Measurements from ENCODE around the gene PIF1.

Gene PIF1

DNA sequence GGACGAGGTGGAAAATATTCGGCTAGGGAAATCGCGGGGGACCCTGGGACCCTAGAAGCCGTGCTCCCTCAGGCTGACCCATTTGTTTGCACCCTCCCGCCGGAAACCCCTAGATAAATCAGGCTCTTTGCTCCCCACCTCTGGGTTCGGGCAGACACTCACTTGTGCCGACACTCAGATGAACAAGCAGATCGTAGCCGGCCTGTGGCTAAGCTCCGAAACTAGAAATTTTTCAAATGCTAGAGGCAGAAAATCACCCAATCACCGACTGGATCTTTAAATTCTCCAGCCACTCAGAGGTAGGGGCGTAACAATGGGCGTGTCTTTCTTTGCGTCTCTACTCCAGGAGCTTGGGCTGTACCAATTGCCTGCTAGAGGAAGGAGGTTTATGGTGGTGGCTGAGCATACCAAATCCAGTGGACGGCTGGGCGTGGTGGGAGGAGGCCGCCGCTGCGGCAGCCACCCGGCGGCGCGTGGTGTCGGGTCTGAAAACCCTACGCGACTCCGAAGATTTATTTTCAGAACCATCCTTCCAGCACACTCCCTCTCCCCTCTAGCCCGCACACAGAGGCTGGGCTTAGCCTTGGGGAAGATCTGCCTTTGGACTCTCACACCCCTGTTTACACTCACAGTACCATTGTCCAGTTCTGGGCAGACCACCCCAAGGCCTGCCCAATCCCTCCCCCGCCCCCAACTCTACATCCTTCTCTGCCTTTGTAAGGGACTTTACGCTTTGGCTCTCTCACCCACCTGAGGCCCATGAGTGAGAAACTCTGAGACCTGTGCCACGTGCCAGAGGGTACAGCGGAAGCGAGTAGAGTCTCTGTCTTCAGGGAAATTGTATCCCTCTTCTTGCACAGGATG lies at the start of gene PIF1:
Gene PIF1 (minus strand): TSS at position 217 of the 864 bp plus-strand sequence. CDS start 1,312 bp downstream, outside the sequence.
- peak; percentile 99 for DNase-seq (ENCODE audit: low read depth)
- no peak for TF ChIP-seq CTCF (IDR thresholded peaks at IDR 0.05; ENCODE audit: insufficient read depth, low read depth, low read length, missing control alignments)
- H3K4me3 ChIP-seq (ENCODE audit: low read depth, low read length), result peak within 1 kb of the TSS; percentile 88

GRCh38 chr15:64870353-64870752 lies 44.9 kb upstream of the PIF1 start:
- no peak for TF ChIP-seq CTCF (IDR thresholded peaks at IDR 0.05; ENCODE audit: insufficient read depth, low read depth, low read length, missing control alignments)
- DNase-seq (ENCODE audit: low read depth), result no peak
- no peak overlapping the region for H3K4me3 ChIP-seq (ENCODE audit: low read depth, low read length)

DNA sequence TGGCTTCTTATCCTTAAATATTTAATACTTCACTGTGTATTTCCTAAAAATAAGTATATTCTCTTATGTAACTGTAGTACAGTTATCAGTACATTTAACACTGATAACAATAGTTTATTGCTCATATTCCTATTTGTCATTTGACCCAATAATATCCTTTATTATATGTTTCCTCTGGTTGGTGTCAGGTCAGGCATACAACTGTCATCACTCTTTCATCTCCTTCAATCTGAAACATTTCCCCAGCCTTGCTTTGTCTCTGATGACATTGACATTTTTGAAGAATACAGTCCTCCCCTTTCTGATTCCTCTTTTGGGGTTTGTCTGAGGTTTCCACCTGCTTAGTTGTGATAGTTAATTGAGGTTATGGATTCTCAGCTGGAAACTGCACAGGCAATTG lies 44.1 kb upstream of the PIF1 start:
- TF ChIP-seq CTCF (IDR thresholded peaks at IDR 0.05; ENCODE audit: insufficient read depth, low read depth, low read length, missing control alignments), result no peak
- no peak overlapping the region for H3K4me3 ChIP-seq (ENCODE audit: low read depth, low read length)
- no peak for DNase-seq (ENCODE audit: low read depth)

DNA sequence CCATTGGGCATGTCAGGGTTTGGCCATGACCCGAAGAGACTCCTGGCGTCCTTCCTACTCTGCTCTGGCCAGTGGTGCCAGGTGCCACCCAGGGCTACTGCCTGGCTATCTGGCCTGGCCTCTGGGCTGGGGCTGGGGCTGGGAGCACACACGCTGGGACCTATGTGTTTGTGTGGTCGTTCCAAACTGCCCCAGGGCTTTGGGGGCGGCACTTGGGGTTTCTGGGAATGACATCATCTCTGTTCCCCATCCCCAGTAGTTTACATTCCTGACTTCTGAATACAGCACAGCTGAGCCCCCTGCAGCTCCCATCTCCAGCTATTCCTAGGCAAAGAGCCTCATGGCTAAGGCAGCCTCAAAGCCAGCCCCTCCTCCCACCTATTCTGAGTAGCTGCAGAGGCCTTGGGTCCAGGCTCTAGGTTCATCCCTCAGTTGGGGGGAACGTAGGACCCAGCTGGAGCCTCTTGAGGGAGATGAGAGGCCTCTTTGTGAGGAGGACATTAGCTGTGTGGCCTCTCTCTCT lies 40.6 kb upstream of the PIF1 start:
- H3K4me3 ChIP-seq (ENCODE audit: low read depth, low read length), result no peak overlapping the region
- no peak for TF ChIP-seq CTCF (IDR thresholded peaks at IDR 0.05; ENCODE audit: insufficient read depth, low read depth, low read length, missing control alignments)
- no peak for DNase-seq (ENCODE audit: low read depth)

DNA sequence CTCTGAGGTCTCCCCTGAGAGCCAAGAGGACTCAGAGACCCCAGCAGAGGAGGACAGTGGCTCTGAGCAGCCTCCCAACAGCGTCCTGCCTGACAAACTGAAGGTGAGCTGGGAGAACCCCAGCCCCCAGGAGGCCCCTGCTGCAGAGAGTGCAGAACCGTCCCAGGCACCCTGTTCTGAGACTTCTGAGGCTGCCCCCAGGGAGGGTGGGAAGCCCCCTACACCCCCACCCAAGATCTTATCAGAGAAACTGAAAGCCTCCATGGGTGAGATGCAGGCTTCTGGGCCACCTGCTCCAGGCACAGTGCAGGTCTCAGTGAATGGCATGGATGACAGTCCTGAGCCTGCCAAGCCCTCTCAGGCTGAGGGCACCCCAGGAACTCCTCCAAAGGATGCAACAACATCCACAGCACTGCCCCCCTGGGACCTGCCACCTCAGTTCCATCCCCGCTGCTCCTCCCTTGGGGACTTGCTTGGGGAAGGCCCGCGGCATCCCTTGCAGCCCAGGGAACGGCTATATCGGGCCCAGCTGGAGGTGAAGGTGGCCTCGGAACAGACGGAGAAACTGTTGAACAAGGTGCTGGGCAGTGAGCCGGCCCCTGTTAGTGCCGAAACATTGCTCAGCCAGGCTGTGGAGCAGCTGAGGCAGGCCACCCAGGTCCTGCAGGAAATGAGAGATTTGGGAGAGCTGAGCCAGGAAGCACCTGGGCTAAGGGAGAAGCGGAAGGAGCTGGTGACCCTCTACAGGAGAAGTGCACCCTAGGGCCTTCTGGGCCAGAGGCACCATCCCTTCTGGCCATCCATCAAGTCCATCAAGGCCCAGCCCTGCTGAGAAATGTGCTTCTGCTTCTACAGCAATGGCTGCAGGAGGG lies 39.9 kb upstream of the PIF1 start:
- peak; percentile 41 for DNase-seq (ENCODE audit: low read depth)
- H3K4me3 ChIP-seq (ENCODE audit: low read depth, low read length), result no peak overlapping the region
- no peak for TF ChIP-seq CTCF (IDR thresholded peaks at IDR 0.05; ENCODE audit: insufficient read depth, low read depth, low read length, missing control alignments)

DNA sequence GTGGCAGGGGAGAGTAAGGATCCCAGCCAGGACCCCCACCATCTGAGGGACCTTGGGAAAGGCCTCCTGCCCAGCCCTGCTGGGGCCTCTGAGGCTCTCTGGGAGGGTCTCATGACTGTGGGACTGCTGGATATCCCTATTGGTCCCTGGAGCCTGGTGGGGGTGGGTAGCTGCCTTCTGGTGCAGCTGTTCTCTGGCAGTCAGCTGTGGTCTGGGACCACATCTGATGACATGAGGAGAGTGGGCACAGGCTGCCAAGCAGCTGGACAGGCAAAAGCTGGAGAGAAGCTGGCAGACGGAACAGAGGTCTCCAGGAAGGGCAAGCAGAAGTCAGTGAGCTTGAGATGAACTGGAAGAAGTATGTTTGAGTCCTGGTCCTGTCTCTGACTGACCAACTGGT lies 38.6 kb upstream of the PIF1 start:
- no peak for TF ChIP-seq CTCF (IDR thresholded peaks at IDR 0.05; ENCODE audit: insufficient read depth, low read depth, low read length, missing control alignments)
- H3K4me3 ChIP-seq (ENCODE audit: low read depth, low read length), result no peak overlapping the region
- DNase-seq (ENCODE audit: low read depth), result no peak

All from GM12865 (cell line).